Panc1 (cell line): ENCODE data around the gene BACH2.

ENCODE experiments used
- CTCF ChIP-seq: fragments of 450-650 bp; IDR thresholded peaks from 2 replicates; pipeline ENCODE4 v1.5.1; 2017; ENCODE audit warnings: mild to moderate bottlenecking
- REST ChIP-seq, 2 experiments: IDR thresholded peaks; 2 replicates each; pipeline ENCODE4 v1.6.1; 2011 to 2012; ENCODE audit warnings: low read depth in 2 of 2, control low read depth in 1 of 2, low read length in 1 of 2, mild to moderate bottlenecking in 1 of 2, moderate library complexity in 1 of 2; ENCODE audit not compliant: insufficient read depth in 1 of 2
- SIN3A ChIP-seq: IDR thresholded peaks from 2 replicates; pipeline ENCODE4 v1.6.1; 2012; ENCODE audit warnings: low read depth, mild to moderate bottlenecking, low read length, moderate library complexity, borderline replicate concordance; ENCODE audit not compliant: insufficient read depth
- TCF7L2 ChIP-seq: IDR thresholded peaks from 2 replicates; pipeline ENCODE4 v1.6.1; 2011; ENCODE audit warnings: mild to moderate bottlenecking, low read depth, low read length, inconsistent platforms

- TF ChIP-seq CTCF (no peak), REST (IDR thresholded peaks at IDR 0.05; ENCODE audit: insufficient read depth in 1 of 2, low read depth in 2 of 2, low read length in 1 of 2) (no peak), SIN3A (no peak), TCF7L2 (no peak)
Observed at GRCh38 chr6:90169374-90169773, 127.3 kb downstream of the BACH2 start.
